DMS153 (cell line): Measurements from ENCODE around the gene RPTOR.
"Not testable (repeated sequence)": the region's sequence is repeated elsewhere in the genome, so short reads cannot be mapped to it uniquely, and the experiment has no call there.

Experiments used
- DNase-seq: peaks from one replicate; lab custom pipeline; 2025; lab: John Stamatoyannopoulos, UW

Gene RPTOR

GRCh38 chr17:80694085-80694991, 149.7 kb downstream of the RPTOR start:
- DNase-seq = peak; percentile 66

GRCh38 chr17:80694992-80695912, 150.6 kb downstream of the RPTOR start:
- DNase-seq = no peak

GRCh38 chr17:80695979-80696378, 151.3 kb downstream of the RPTOR start:
- no peak for DNase-seq

- DNase-seq = no peak
Measured at GRCh38 chr17:80696456-80696855, 151.8 kb downstream of the RPTOR start.

- no peak for DNase-seq
Measured at GRCh38 chr17:80696964-80697363, 152.3 kb downstream of the RPTOR start.

- DNase-seq = no peak
Measured at GRCh38 chr17:80698297-80698696, 153.7 kb downstream of the RPTOR start.

GRCh38 chr17:80699205-80699604, 154.6 kb downstream of the RPTOR start:
- not testable (repeated sequence) for DNase-seq

- DNase-seq = no peak
Measured at GRCh38 chr17:80701730-80702129, 157.1 kb downstream of the RPTOR start.

- no peak for DNase-seq
Measured at GRCh38 chr17:80702315-80703141, 157.9 kb downstream of the RPTOR start.

GRCh38 chr17:80703142-80703478, 158.5 kb downstream of the RPTOR start:
- DNase-seq = no peak

GRCh38 chr17:80704381-80704819, 159.8 kb downstream of the RPTOR start:
- DNase-seq = no peak

- no peak for DNase-seq
Measured at GRCh38 chr17:80704894-80705293, 160.3 kb downstream of the RPTOR start.

GRCh38 chr17:80705988-80706387, 161.3 kb downstream of the RPTOR start:
- no peak for DNase-seq

GRCh38 chr17:80706463-80706867, 161.8 kb downstream of the RPTOR start:
- no peak for DNase-seq

GRCh38 chr17:80708480-80708879, 163.8 kb downstream of the RPTOR start:
- DNase-seq = no peak

- no peak for DNase-seq
Measured at GRCh38 chr17:80709090-80709695, 164.6 kb downstream of the RPTOR start.

GRCh38 chr17:80710714-80711302, 166.2 kb downstream of the RPTOR start:
- DNase-seq = no peak

- no peak for DNase-seq
Measured at GRCh38 chr17:80712089-80712488, 167.5 kb downstream of the RPTOR start.

GRCh38 chr17:80712606-80713005, 168.0 kb downstream of the RPTOR start:
- DNase-seq = no peak

- DNase-seq = no peak
Measured at GRCh38 chr17:80716986-80717719, 172.5 kb downstream of the RPTOR start.
